SK-N-SH treated with all-trans-retinoic acid at 6 μM for 48 hours (cell line): ENCODE data around the gene KREMEN1.

Experiments used
- ATAC-seq: fragments of 200-7000 bp; cut with Tn5 transposase; 3 replicates; pipeline ENCODE4 v1.9.1; 2020; ENCODE audit warnings: mild to moderate bottlenecking, moderate library complexity
- ARNTL ChIP-seq: fragments of 450-650 bp; formaldehyde crosslinking; IDR thresholded peaks from 2 replicates; pipeline ENCODE4 v1.5.0; 2020; ENCODE audit warnings: low read depth, mild to moderate bottlenecking, moderate library complexity, borderline replicate concordance
- BACH2 ChIP-seq: fragments of 250-450 bp; sonication (Bioruptor Pico); IDR thresholded peaks from 2 replicates; pipeline ENCODE4 v1.9.0; 2021; ENCODE audit warnings: mild to moderate bottlenecking, borderline replicate concordance
- CREB5 ChIP-seq: fragments of 250-450 bp; sonication (Bioruptor Pico); IDR thresholded peaks from 2 replicates; pipeline ENCODE4 v1.5.1; 2020; ENCODE audit warnings: low read depth, mild to moderate bottlenecking, moderate library complexity
- CSDC2 ChIP-seq: fragments of 250-450 bp; sonication (Bioruptor Pico); IDR thresholded peaks from 2 replicates; pipeline ENCODE4 v1.5.0; 2020; ENCODE audit warnings: mild to moderate bottlenecking, moderate library complexity
- CSRNP3 ChIP-seq: fragments of 250-450 bp; sonication (Bioruptor Pico); IDR thresholded peaks from 2 replicates; pipeline ENCODE4 v1.5.1; 2021; ENCODE audit warnings: mild to moderate bottlenecking, moderate library complexity
- ESRRG ChIP-seq: fragments of 250-450 bp; sonication (Bioruptor Pico); IDR thresholded peaks from 2 replicates; pipeline ENCODE4 v1.6.1; 2021; ENCODE audit warnings: mild to moderate bottlenecking
- ISL1 ChIP-seq: fragments of 250-450 bp; sonication (Bioruptor Pico); IDR thresholded peaks from 2 replicates; pipeline ENCODE4 v2.1.2; 2022; ENCODE audit warnings: mild to moderate bottlenecking, moderate library complexity
- OSR1 ChIP-seq: fragments of 250-450 bp; sonication (Bioruptor Pico); IDR thresholded peaks from 2 replicates; pipeline ENCODE4 v1.8.0; 2022; ENCODE audit warnings: moderate library complexity, mild to moderate bottlenecking, inconsistent platforms
- PATZ1 ChIP-seq: fragments of 250-450 bp; sonication (Bioruptor Pico); IDR thresholded peaks from 2 replicates; pipeline ENCODE4 v1.8.0; 2020; ENCODE audit warnings: mild to moderate bottlenecking, moderate library complexity, borderline replicate concordance
- PPARA ChIP-seq: fragments of 250-450 bp; sonication (Bioruptor Pico); IDR thresholded peaks from 2 replicates; pipeline ENCODE4 v1.5.0; 2020; ENCODE audit warnings: mild to moderate bottlenecking, borderline replicate concordance
- RARB ChIP-seq: fragments of 250-450 bp; sonication (Bioruptor Pico); IDR thresholded peaks from 2 replicates; pipeline ENCODE4 v1.8.0; 2021; ENCODE audit warnings: mild to moderate bottlenecking, moderate library complexity
- TCF4 ChIP-seq: fragments of 250-450 bp; sonication (Bioruptor Pico); IDR thresholded peaks from 2 replicates; pipeline ENCODE4 v1.8.0; 2021; ENCODE audit warnings: mild to moderate bottlenecking, moderate library complexity, borderline replicate concordance
- TOX ChIP-seq: fragments of 250-450 bp; sonication (Bioruptor Pico); IDR thresholded peaks from 2 replicates; pipeline ENCODE4 v1.8.0; 2021; ENCODE audit warnings: mild to moderate bottlenecking, moderate library complexity, borderline replicate concordance
- TSHZ2 ChIP-seq: fragments of 250-450 bp; sonication (Bioruptor Pico); IDR thresholded peaks from 2 replicates; pipeline ENCODE4 v1.5.0; 2020; ENCODE audit warnings: mild to moderate bottlenecking, moderate library complexity
- ZC3H10 ChIP-seq: fragments of 250-450 bp; sonication (Bioruptor Pico); IDR thresholded peaks from 2 replicates; pipeline ENCODE4 v1.5.1; 2021; ENCODE audit warnings: mild to moderate bottlenecking, moderate library complexity
- ZFP3 ChIP-seq: fragments of 250-450 bp; sonication (Bioruptor Pico); IDR thresholded peaks from 2 replicates; pipeline ENCODE4 v1.5.0; 2020; ENCODE audit warnings: mild to moderate bottlenecking, moderate library complexity
- ZFP30 ChIP-seq: fragments of 450-650 bp; formaldehyde crosslinking; IDR thresholded peaks from 2 replicates; pipeline ENCODE4 v1.5.0; 2022; ENCODE audit warnings: mild to moderate bottlenecking, moderate library complexity
- ZNF565 ChIP-seq: fragments of 450-650 bp; formaldehyde crosslinking; conservative IDR thresholded peaks from 2 replicates; pipeline ENCODE4 v1.5.0; 2020; ENCODE audit warnings: low read depth, mild to moderate bottlenecking, moderate library complexity
- ZNF70 ChIP-seq: fragments of 450-650 bp; formaldehyde crosslinking; IDR thresholded peaks from 2 replicates; pipeline ENCODE4 v1.5.0; 2020; ENCODE audit warnings: mild to moderate bottlenecking, moderate library complexity
- ZNF8 ChIP-seq: fragments of 450-650 bp; formaldehyde crosslinking; IDR thresholded peaks from 2 replicates; pipeline ENCODE4 v1.5.0; 2020; ENCODE audit warnings: mild to moderate bottlenecking, moderate library complexity

The KREMEN1 gene

GRCh38 chr22:29204455-29205183 is 131.8 kb downstream of the KREMEN1 start:
- TF ChIP-seq ZNF8 (CRISPR knock-in tag) = no peak
- TF ChIP-seq CSDC2 (CRISPR knock-in tag) = no peak
- TF ChIP-seq ESRRG (CRISPR knock-in tag) = no peak
- TF ChIP-seq ZC3H10 = no peak
- no peak for TF ChIP-seq ZNF70 (CRISPR knock-in tag)
- TF ChIP-seq TCF4 (CRISPR knock-in tag) = no peak
- TF ChIP-seq ZFP30 (CRISPR knock-in tag) = no peak
- no peak for TF ChIP-seq PATZ1
- TF ChIP-seq OSR1 = no peak
- no peak for TF ChIP-seq PPARA
- no peak for TF ChIP-seq ARNTL (CRISPR knock-in tag)
- TF ChIP-seq ISL1 (CRISPR knock-in tag) = no peak
- no peak for TF ChIP-seq ZFP3 (CRISPR knock-in tag)
- TF ChIP-seq CSRNP3 (CRISPR knock-in tag) = no peak
- no peak for TF ChIP-seq ZNF565 (CRISPR knock-in tag)
- TF ChIP-seq TSHZ2 (CRISPR knock-in tag) = no peak
- no peak for TF ChIP-seq BACH2 (CRISPR knock-in tag)
- TF ChIP-seq CREB5 = no peak
- no peak for TF ChIP-seq RARB (CRISPR knock-in tag)
- no peak for TF ChIP-seq TOX (CRISPR knock-in tag)

GRCh38 chr22:29205252-29205593 is 132.4 kb downstream of the KREMEN1 start:
- no peak for TF ChIP-seq ZFP3 (CRISPR knock-in tag)
- TF ChIP-seq PPARA = no peak
- TF ChIP-seq ISL1 (CRISPR knock-in tag) = no peak
- TF ChIP-seq TSHZ2 (CRISPR knock-in tag) = no peak
- TF ChIP-seq ARNTL (CRISPR knock-in tag) = no peak
- no peak for TF ChIP-seq OSR1
- no peak for TF ChIP-seq BACH2 (CRISPR knock-in tag)
- no peak for ATAC-seq

More at GRCh38 chr22:29204455-29205183, 131.8 kb downstream of the KREMEN1 start:
- no peak for ATAC-seq
